ENCODE measurements around the gene ARHGAP10. TPM values are rescaled to one million over a fixed set of nuclear protein-coding genes. Genes with fewer than 3 reads are reported as not detected.

Gene ARHGAP10
- total RNA-seq, 1 experiment from 2014 or later, result 15.2 TPM

DNA sequence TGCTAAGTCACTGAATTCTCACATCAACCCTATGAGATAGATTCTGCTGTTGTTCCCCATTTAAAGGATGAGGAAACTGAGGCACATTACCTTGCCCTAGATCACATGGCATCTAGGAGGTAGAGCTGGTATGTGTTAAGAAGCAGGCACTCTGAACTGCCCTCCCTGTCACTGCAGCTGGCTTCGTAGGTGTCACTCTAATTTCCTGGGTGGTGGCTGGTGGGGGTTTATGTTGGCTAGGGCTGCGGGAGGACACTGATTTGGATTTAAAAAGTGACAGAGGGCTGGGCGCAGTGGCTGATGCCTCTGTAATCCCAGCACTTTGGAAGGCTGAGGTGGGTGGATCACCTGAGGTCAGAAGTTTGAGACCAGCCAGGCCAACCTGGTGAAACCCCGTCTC, 93.0 kb downstream of the ARHGAP10 start:
- DNase-seq, result no peak
- no peak overlapping the region for H3K4me3 ChIP-seq
- no peaks in the 10 kb centered on the region for H3K27me3 ChIP-seq
- no peaks in the 10 kb centered on the region for H3K9me3 ChIP-seq
- H3K36me3 ChIP-seq, result no peaks in the 10 kb centered on the region

DNA sequence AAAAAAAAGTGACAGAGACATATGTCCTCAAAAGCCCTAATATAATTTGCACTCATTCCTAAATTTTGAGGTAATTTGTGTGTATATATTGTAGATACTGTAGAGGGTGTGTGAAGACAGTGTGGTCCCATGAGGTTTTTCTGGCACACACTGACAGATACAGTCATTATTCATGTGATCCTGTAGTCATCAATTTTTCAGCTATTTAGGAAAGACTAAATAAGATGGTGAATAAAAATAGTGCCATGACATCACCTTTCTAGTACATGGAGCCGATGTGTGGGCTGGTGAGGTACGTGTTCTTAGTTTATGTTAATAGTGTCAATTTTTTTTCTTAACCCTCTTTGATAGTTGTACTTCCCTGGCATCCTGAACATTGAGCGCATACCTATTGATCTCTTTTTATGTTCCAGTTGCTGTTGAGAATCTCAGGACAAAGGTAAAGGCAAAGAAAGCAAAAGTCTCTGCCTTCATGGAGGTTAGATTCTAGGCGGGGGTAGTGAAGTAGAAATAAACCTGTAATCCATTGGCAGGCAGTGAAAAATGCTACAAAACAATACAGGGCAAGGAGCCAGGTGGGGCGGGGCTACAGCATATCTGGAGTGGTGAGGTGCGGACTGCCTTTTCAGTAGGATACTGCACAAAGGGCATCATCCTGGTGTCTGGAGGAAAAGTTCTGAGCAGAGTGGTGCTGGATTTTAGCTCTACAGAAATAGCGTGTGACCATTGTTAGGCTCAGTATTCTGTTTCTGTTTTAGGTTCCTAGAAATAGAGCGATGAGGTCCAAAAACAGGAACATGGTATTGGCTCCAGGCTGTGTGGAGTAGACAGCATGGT, 93.8 kb downstream of the ARHGAP10 start:
- no peak for DNase-seq
- Histone ChIP-seq H3K36me3 (no peaks in the 10 kb centered on the region), H3K4me3 (no peak overlapping the region), H3K27me3 (no peaks in the 10 kb centered on the region), H3K9me3 (no peaks in the 10 kb centered on the region)

DNA sequence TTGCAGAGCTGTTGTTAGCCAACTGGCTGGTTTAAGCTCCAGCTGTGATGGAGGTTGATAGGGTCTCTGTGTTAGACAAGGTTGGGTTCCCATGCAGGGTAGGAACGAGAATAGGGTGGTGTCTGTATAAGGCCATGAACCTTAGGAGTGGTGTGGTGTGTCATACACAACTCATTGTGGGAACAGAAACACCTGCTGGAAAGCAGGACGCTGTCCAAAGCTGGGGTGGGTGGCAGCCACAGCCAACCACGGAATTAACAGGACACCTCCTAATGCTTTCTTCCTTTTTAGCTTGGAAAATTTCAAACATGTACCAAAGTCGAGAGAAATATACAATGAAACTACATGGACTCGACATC, 94.4 kb downstream of the ARHGAP10 start:
- Histone ChIP-seq H3K27me3 (no peaks in the 10 kb centered on the region), H3K36me3 (no peaks in the 10 kb centered on the region), H3K9me3 (no peaks in the 10 kb centered on the region), H3K4me3 (no peak overlapping the region)
- no peak for DNase-seq

DNA sequence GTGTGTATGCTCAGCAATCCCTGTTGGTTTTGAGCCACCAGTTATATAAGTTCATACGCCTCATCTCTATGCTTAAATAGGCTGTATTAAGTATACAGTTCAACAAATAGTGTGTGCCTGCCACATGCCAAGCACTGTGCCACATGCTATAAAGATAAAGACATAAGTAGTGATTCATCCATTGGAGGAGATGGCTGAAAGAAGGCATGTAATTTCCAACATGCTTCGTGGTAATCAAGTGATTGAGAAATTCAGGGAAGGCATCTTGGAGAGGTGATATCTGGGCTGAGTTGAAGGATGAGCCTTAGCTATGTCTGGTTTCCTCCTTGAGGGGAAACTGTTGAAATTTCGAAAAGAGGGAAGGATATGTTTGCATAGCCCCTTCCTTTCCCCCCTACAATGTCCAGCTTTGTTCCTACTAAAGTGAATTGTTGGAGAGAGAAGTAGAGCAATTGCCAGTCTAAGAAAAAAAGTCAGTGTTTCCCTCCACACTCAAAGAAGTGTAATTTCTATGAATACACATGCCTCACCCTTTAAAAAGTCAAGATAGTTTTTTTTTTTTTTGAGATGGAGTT, 96.5 kb downstream of the ARHGAP10 start:
- peak; percentile 23 for DNase-seq
- Histone ChIP-seq H3K36me3 (no peaks in the 10 kb centered on the region), H3K9me3 (no peaks in the 10 kb centered on the region), H3K27me3 (no peaks in the 10 kb centered on the region), H3K4me3 (no peak overlapping the region)

DNA sequence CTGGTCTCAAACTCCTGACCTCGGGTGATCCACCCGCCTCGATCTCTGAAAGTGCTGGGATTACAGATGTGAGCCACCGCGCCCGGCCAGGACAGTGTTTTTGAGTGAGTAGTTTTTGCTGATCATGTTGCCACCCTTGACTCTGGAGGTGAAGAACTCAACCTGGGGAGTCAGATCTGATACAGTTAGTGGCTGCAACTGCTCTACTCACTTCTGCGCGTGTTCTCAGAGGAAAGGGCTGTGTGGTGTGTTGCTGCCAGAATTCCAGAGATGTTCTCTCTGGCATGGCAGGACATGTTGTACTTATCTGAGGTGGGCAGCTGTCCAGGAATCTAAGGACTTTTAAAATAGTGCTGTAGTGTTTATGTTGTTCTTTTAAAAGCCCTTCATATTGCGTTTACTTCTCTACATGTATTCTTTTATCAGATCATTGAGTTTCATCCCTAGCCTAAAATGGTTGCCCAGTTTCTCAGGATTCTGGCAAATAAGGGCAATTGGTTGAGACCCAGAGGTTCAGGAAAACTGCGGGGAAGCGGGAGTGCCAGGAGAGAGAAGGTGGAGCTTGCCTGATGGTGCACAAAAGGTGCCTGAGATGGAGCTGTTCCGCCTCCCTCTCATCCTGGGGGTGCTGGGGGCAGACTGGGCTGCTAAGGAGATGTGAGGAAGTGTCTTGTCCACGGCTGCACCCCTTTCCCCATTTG, 97.7 kb downstream of the ARHGAP10 start:
- Histone ChIP-seq H3K36me3 (no peaks in the 10 kb centered on the region), H3K27me3 (no peaks in the 10 kb centered on the region), H3K4me3 (no peak overlapping the region), H3K9me3 (no peaks in the 10 kb centered on the region)
- no peak for DNase-seq

DNA sequence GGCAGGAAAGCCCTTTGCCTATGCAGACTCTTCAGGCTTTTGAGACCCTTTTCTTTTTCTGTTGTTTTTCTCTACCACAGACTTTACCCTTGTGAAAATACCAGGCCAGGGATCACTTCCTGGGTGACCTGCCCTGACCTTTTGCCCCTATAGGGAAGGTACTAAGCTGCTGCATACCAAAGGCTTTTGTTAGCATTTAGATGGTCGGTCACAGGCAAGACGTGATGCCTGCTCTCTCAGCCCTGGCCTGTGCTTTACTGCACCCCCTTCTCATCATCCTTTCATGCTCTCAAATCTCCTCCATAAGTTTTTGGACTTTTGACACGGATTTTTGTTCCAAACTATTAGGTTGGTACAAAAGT, 98.2 kb downstream of the ARHGAP10 start:
- Histone ChIP-seq H3K36me3 (no peaks in the 10 kb centered on the region), H3K4me3 (no peak overlapping the region), H3K27me3 (no peaks in the 10 kb centered on the region), H3K9me3 (no peaks in the 10 kb centered on the region)
- no peak for DNase-seq

DNA sequence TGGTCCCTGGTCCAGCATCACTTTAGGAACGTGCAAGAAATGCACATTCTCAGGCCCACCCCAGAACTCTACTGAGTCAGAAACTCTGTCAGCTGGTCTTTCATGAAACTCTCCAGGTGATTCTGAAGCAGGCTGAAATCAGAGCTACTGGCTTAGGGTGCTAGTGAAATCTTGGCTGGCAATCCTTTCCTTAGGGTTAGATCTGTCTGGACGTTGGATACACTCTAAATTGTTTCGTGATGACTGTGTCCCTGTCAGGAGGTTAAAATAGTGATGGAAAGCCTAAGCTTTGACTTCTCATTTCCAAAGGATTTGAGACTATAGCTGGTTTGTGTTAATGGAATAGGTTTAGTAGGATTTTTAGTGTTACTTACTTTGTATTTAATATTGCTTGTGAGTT, 99.1 kb downstream of the ARHGAP10 start:
- Histone ChIP-seq H3K27me3 (no peaks in the 10 kb centered on the region), H3K4me3 (no peak overlapping the region), H3K9me3 (no peaks in the 10 kb centered on the region), H3K36me3 (no peaks in the 10 kb centered on the region)
- peak; percentile 44 for DNase-seq

DNA sequence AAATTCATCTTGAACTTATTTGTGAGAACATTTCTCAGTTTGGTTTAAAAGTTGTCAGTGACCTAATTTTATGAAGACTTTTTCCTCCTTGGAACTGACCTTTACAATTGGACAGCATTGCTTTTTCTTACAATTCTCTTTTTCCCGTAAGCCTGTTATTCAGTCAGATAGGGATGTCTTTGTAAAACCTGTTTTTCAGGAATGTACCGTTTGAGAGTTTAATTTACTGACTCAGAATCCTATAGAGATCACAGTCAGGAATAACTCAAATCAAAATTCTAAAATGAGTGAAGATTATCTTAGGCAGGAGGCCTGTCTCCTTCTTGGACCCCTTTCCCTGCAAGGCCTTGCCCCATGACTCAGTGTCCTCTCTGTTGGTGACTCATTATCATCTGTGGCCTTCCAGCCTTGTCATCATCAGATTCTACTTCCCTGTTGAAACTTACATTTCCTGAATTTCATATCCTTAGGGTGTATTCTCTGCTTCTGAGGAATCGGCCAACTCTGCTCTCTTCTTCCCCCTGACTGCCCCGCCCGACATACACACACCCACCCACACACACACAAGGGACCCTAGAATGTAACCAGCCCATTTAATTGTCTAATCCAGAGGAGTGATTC, 99.8 kb downstream of the ARHGAP10 start:
- no peak overlapping the region for H3K4me3 ChIP-seq
- no peaks in the 10 kb centered on the region for H3K9me3 ChIP-seq
- H3K27me3 ChIP-seq, result no peaks in the 10 kb centered on the region
- no peaks in the 10 kb centered on the region for H3K36me3 ChIP-seq
- DNase-seq, result peak; percentile 68

DNA sequence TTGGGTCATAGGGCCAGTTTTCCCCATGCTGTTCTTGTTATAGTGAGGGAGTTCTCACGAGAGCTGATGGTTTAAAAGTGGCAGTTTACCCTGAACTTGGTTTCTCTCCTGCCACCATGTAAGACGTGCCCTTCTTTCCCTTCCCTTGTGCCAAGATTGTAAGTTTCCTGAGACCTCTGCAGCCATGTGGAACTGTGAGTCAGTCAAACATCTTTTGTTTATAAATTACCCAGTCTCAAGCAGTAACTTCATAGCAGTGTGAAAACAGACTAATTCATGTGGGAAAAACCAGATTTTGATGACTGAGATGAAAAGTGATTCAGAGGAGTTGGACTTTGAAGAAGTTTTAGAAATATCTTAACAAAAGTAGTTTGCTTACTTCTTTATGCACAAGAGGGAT, 101.4 kb downstream of the ARHGAP10 start:
- no peak for DNase-seq
- Histone ChIP-seq H3K36me3 (no peaks in the 10 kb centered on the region), H3K4me3 (no peak overlapping the region), H3K9me3 (no peaks in the 10 kb centered on the region), H3K27me3 (no peaks in the 10 kb centered on the region)

DNA sequence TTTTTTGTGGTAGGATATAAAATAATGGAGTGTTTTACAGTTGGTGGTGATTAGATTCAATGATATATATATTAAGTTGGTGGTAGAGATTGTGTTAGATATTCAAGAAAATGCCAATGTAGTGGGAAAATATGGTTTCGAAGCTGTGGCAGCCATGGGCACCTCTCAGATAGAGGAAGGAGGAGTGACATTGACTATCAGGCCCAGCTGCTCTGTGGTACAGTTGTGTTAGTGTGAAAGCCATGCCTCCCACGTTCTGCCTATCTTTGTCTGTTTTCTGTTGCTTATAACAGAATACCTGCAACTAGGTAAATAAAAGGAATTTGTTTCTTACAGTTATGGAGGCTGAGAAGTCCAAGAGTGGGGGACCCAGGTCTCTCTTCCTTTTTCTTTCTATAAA, 101.9 kb downstream of the ARHGAP10 start:
- Histone ChIP-seq H3K4me3 (no peak overlapping the region), H3K9me3 (no peaks in the 10 kb centered on the region), H3K27me3 (no peaks in the 10 kb centered on the region), H3K36me3 (no peaks in the 10 kb centered on the region)
- DNase-seq, result no peak

DNA sequence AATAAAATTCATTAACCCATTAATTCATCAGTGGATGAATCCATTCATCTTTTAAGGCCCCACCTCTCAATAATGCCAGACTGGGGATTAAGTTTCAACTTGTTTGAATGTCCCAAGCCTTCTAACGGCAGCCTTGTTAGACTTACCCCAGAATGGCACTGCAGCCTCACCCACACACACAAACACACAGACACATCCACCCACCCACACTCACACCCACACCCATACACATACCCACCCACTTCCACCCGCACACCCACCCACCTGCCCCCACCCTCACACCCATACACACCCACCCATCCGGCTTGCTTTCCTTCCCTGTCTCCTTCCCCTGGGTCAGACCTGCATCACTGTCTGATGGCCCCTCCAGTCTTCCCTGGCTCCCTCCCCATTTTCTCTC, 102.6 kb downstream of the ARHGAP10 start:
- DNase-seq, result no peak
- Histone ChIP-seq H3K9me3 (no peaks in the 10 kb centered on the region), H3K36me3 (no peaks in the 10 kb centered on the region), H3K27me3 (no peaks in the 10 kb centered on the region), H3K4me3 (no peak overlapping the region)

DNA sequence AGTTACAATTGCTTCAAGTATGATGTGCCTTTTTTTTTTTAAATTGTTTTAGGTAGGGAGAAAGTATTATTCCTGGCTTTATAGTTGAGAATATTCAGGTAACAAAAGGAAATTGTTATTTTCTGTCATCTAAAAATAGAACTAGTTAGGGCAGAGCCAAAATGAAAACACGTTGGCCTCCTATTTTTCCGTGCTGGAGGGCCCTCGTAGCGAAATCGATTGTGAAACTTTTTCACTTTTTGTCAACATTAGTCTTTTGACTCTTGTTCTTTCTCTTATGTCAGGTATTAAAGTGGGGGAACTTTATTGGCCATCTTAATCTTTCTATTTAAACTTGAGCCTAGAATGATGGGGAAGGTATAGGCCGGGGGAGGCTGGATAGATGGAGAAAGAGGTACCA, 104.9 kb downstream of the ARHGAP10 start:
- no peak for DNase-seq
- Histone ChIP-seq H3K4me3 (no peak overlapping the region), H3K36me3 (no peaks in the 10 kb centered on the region), H3K27me3 (no peaks in the 10 kb centered on the region), H3K9me3 (no peaks in the 10 kb centered on the region)

DNA sequence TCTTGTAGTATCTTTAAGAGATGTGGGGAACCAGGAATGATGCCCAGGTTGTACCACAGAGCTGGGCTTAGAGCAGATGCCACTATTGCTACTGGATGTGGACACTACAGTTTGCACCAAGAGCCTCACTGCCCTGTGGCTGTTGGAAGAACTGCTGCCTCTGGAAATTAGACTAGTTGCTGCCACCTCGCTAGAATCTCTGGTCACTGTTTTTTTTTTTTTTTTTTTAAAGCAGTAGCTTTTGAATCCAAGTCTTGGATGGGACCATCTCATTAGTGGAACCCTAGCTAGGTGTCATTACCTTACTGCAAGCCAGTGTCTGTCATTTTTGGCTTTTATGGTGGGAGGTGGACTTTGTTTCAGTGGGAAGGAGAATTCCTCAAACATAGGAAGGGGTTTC, 105.5 kb downstream of the ARHGAP10 start:
- no peak for DNase-seq
- Histone ChIP-seq H3K9me3 (no peaks in the 10 kb centered on the region), H3K36me3 (no peaks in the 10 kb centered on the region), H3K4me3 (no peak overlapping the region), H3K27me3 (no peaks in the 10 kb centered on the region)

DNA sequence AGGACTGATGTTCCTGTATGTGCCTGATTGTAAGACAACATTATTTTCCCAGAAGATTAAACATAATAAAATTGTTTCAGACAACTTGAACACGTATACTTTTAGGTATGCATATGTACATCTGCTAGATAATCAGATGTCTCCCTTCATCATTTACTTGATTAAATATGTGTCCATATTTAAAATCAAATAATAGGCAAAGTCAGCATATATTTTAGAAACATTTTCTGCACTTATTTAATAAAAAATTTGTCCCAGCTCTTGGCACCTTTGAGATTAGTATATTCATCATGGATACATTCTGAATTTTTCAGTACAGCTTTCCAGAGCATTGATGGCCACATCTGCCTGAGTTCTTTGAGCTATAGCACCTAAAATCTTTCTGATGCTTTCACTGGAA, 106.0 kb downstream of the ARHGAP10 start:
- no peaks in the 10 kb centered on the region for H3K36me3 ChIP-seq
- H3K9me3 ChIP-seq, result no peaks in the 10 kb centered on the region
- no peaks in the 10 kb centered on the region for H3K27me3 ChIP-seq
- DNase-seq, result no peak
- no peak overlapping the region for H3K4me3 ChIP-seq

DNA sequence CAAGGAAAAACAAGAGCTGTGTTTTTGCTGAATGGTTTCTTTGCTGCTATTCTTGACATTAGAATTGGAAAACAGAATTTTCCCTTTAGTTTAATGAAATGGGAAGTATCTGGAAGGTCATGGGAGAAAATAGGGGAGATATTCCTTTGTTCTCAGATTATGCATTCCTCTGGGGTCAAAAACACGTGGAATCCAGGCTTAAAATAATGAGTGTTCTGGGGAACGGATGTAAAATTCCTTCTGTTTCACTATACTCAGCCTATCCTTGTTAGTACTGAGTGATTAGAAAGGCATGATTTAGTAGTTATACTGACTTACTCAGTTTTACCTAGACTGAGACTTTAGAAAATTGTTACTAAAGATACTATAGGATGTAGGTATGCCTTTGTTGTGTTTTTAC, 107.3 kb downstream of the ARHGAP10 start:
- DNase-seq, result no peak
- H3K4me3 ChIP-seq, result no peak overlapping the region

DNA sequence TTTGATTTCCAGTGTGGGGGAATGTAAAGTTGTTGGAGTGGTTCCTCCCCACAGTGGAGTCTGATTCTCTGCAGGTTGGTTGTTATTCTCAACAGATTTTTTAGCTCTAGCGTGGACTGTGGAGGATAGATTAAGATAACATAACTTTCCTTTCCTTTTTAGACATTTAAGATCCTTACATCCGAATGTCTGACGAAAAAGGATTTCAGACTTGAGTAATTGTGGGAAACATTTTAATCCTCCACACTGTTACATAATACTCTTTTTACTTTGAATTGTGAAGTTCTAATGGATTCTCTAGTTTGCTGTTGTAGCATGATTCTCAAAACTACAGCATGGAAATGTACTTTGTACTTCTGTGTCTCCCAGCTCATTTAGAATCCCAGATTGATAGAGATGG, 107.8 kb downstream of the ARHGAP10 start:
- Histone ChIP-seq H3K4me3 (no peak overlapping the region), H3K36me3 (no peaks in the 10 kb centered on the region), H3K27me3 (no peaks in the 10 kb centered on the region), H3K9me3 (no peaks in the 10 kb centered on the region)
- no peak for DNase-seq

More for the DNA sequence above, 107.3 kb downstream of the ARHGAP10 start:
- H3K9me3 ChIP-seq, result no peaks in the 10 kb centered on the region
- H3K27me3 ChIP-seq, result no peaks in the 10 kb centered on the region
- no peaks in the 10 kb centered on the region for H3K36me3 ChIP-seq

Data from MG63 (cell line).